ENCODE results near the gene SDC4. TPM values are rescaled to one million over a fixed set of nuclear protein-coding genes. Genes with fewer than 3 reads are reported as not detected.
"Not testable (repeated sequence)": the region's sequence is repeated elsewhere in the genome, so short reads cannot be mapped to it uniquely, and the experiment has no call there.

SDC4 gene
- total RNA-seq, 1 experiment from 2014 or later: 24.7 TPM

GRCh38 chr20:45366192-45366591, 18.0 kb upstream of the SDC4 start:
- in situ Hi-C loops (cut with HindIII; ENCODE audit: low sequenced_read_pairs): no loop called here
- DNase-seq (ENCODE audit: low spot score): no peak

- in situ Hi-C loops (cut with HindIII; ENCODE audit: low sequenced_read_pairs): no loop called here
- DNase-seq (ENCODE audit: low spot score): no peak
Observed at GRCh38 chr20:45365444-45365970, 17.3 kb upstream of the SDC4 start.

GRCh38 chr20:45363611-45364492, 15.6 kb upstream of the SDC4 start:
- no peak for DNase-seq (ENCODE audit: low spot score)
- in situ Hi-C loops (cut with HindIII; ENCODE audit: low sequenced_read_pairs): no loop called here

GRCh38 chr20:45362804-45363610, 14.8 kb upstream of the SDC4 start, which contains the start of gene SYS1:
TSS of gene SYS1 (plus strand) at chr20:45363156. CDS start at chr20:45363532, 376 bp downstream.
- DNase-seq (ENCODE audit: low spot score): peak; percentile 99
- in situ Hi-C loops (cut with HindIII; ENCODE audit: low sequenced_read_pairs): no loop called here

GRCh38 chr20:45361793-45362192, 13.6 kb upstream of the SDC4 start:
- in situ Hi-C loops (cut with HindIII; ENCODE audit: low sequenced_read_pairs): no loop called here
- DNase-seq (ENCODE audit: low spot score): no peak

- in situ Hi-C loops (cut with HindIII; ENCODE audit: low sequenced_read_pairs): no loop called here
- no peak for DNase-seq (ENCODE audit: low spot score)
Observed at GRCh38 chr20:45359406-45360148, 11.4 kb upstream of the SDC4 start.

- in situ Hi-C loops (cut with HindIII; ENCODE audit: low sequenced_read_pairs): no loop called here
- no peak for DNase-seq (ENCODE audit: low spot score)
Observed at GRCh38 chr20:45359069-45359405, 10.8 kb upstream of the SDC4 start.

- in situ Hi-C loops (cut with HindIII; ENCODE audit: low sequenced_read_pairs): no loop called here
- peak; percentile 96 for DNase-seq (ENCODE audit: low spot score)
Observed at GRCh38 chr20:45358282-45359068, 10.3 kb upstream of the SDC4 start.

- DNase-seq (ENCODE audit: low spot score): no peak
- in situ Hi-C loops (cut with HindIII; ENCODE audit: low sequenced_read_pairs): no loop called here
Observed at GRCh38 chr20:45355209-45356084, 7.2 kb upstream of the SDC4 start.

- in situ Hi-C loops (cut with HindIII; ENCODE audit: low sequenced_read_pairs): no loop called here
- DNase-seq (ENCODE audit: low spot score): no peak
Observed at GRCh38 chr20:45354423-45355208, 6.4 kb upstream of the SDC4 start.

GRCh38 chr20:45353746-45354145, 5.5 kb upstream of the SDC4 start:
- in situ Hi-C loops (cut with HindIII; ENCODE audit: low sequenced_read_pairs): no loop called here
- no peak for DNase-seq (ENCODE audit: low spot score)

GRCh38 chr20:45352729-45353128, 4.5 kb upstream of the SDC4 start:
- in situ Hi-C loops (cut with HindIII; ENCODE audit: low sequenced_read_pairs): no loop called here
- no peak for DNase-seq (ENCODE audit: low spot score)

- in situ Hi-C loops (cut with HindIII; ENCODE audit: low sequenced_read_pairs); DNase-seq (ENCODE audit: low spot score): not testable (repeated sequence)
Observed at GRCh38 chr20:45350795-45351194, 2.6 kb upstream of the SDC4 start.

- in situ Hi-C loops (cut with HindIII; ENCODE audit: low sequenced_read_pairs): no loop called here
- DNase-seq (ENCODE audit: low spot score): no peak
Observed at GRCh38 chr20:45350217-45350616, 2.0 kb upstream of the SDC4 start.

- in situ Hi-C loops (cut with HindIII; ENCODE audit: low sequenced_read_pairs): no loop called here
- no peak for DNase-seq (ENCODE audit: low spot score)
Observed at GRCh38 chr20:45347297-45347935, 808 bp downstream of the SDC4 start.

- in situ Hi-C loops (cut with HindIII; ENCODE audit: low sequenced_read_pairs): no loop called here
- no peak for DNase-seq (ENCODE audit: low spot score)
Observed at GRCh38 chr20:45346851-45347250, 1.4 kb downstream of the SDC4 start.

GRCh38 chr20:45346291-45346718, 1.9 kb downstream of the SDC4 start:
- in situ Hi-C loops (cut with HindIII; ENCODE audit: low sequenced_read_pairs): no loop called here
- DNase-seq (ENCODE audit: low spot score): no peak

Measured in G401 (cell line).